HepG2 (cell line): ENCODE results near the gene TRIM4. TPM values are rescaled to one million over a fixed set of nuclear protein-coding genes. Genes with fewer than 3 reads are reported as not detected.

ENCODE experiments used
- ATAC-seq: fragments of 200-7000 bp; cut with Tn5 transposase; 3 replicates; pipeline ENCODE4 v1.9.1; 2020; ENCODE audit warnings: mild to moderate bottlenecking, moderate library complexity
- BruUV-seq: library from RNA; stranded (reverse); fragments of 400-500 nt; replicated peaks from 2 replicates; lab custom pipeline; 2021; lab: Mats Ljungman, UMichigan
- CTCF ChIA-PET: fragments of 300-600 bp; formaldehyde crosslinking; extraction: SDS; loops from one replicate; lab custom pipeline; 2021; ENCODE audit warnings: low total read pairs, inconsistent platforms, low intra/inter-chr PET ratio; lab: Yijun Ruan, JAX
- POLR2A ChIA-PET: fragments of 350-600 bp; sonication (Branson Sonifier 250); formaldehyde crosslinking; loops from one replicate; lab custom pipeline; 2020; ENCODE audit warnings: antibody characterized with exemption, inconsistent platforms; lab: Yijun Ruan, JAX
- DNase-seq: peaks from one replicate; pipeline ENCODE4 v3.0.0-alpha.2; 2015; ENCODE audit warnings: low spot score
- FAIRE-seq: peaks from 3 replicates; lab custom pipeline; 2011; peaks lifted over from hg19 to GRCh38; lab: Jason Lieb, UNC
- H2AFZ ChIP-seq: one replicate; pipeline ENCODE4 v1.6.1; 2011; ENCODE audit warnings: low read length, inconsistent platforms
- H3K27ac ChIP-seq: fragments of 300-600 bp; 3 replicates; pipeline ENCODE4 v1.8.0; 2011; ENCODE audit warnings: mixed run types, mild to moderate bottlenecking, mixed read lengths, low read length, inconsistent platforms; ENCODE audit not compliant: insufficient read depth; ENCODE audit errors: extremely low read length
- H3K27me3 ChIP-seq, 2 experiments: fragments of 200-600 bp in 1 of 2; 2 replicates in 1 of 2; 3 replicates in 1 of 2; pipeline versions ENCODE4 v1.6.0 to v1.8.0; 2011; ENCODE audit warnings: low read length in 2 of 2, mild to moderate bottlenecking in 2 of 2, moderate library complexity in 2 of 2, inconsistent platforms in 1 of 2; ENCODE audit not compliant: insufficient read depth in 2 of 2, control insufficient read depth in 1 of 2
- H3K36me3 ChIP-seq, 2 experiments: fragments of 200-600 bp in 1 of 2; replicated peaks in 1 of 2; 2 replicates in 1 of 2; 3 replicates in 1 of 2; pipeline versions ENCODE4 v1.5.1 to v1.8.0; 2011; ENCODE audit warnings: low read length in 2 of 2, inconsistent platforms in 1 of 2; ENCODE audit not compliant: insufficient read depth in 2 of 2, control insufficient read depth in 1 of 2
- H3K4me1 ChIP-seq: 2 replicates; pipeline ENCODE4 v1.5.1; 2012; ENCODE audit warnings: low read length, inconsistent platforms; ENCODE audit not compliant: insufficient read depth
- H3K4me2 ChIP-seq: 2 replicates; pipeline ENCODE4 v1.6.0; 2011; ENCODE audit warnings: low read depth, low read length, inconsistent platforms
- H3K4me3 ChIP-seq, 3 experiments: fragments of 200-600 bp in 1 of 3; sonication (generic), shearing (Covaris generic) in 1 of 3; replicated peaks in 1 of 3; 2 replicates each; pipeline ENCODE4 v1.5.1; 2011 to 2016; ENCODE audit warnings: low read length in 3 of 3, inconsistent platforms in 2 of 3, low read depth in 2 of 3, mild to moderate bottlenecking in 2 of 3, control low read depth in 1 of 3, mixed read lengths in 1 of 3; ENCODE audit not compliant: insufficient read depth in 1 of 3
- H3K79me2 ChIP-seq: one replicate; pipeline ENCODE4 v1.6.1; 2011; ENCODE audit warnings: low read length, inconsistent platforms; ENCODE audit not compliant: insufficient read depth
- H3K9ac ChIP-seq: 2 replicates; pipeline ENCODE4 v1.6.0; 2011; ENCODE audit warnings: mild to moderate bottlenecking, low read depth, low read length, inconsistent platforms; ENCODE audit not compliant: insufficient read depth
- H3K9me3 ChIP-seq: 2 replicates; pipeline ENCODE4 v1.5.1; 2012; ENCODE audit warnings: mild to moderate bottlenecking, low read length
- H4K20me1 ChIP-seq: 2 replicates; pipeline ENCODE4 v1.6.0; 2011; ENCODE audit warnings: inconsistent platforms, mild to moderate bottlenecking, low read length, moderate library complexity; ENCODE audit not compliant: insufficient read depth
- CTCF ChIP-seq: sonication (generic); formaldehyde crosslinking; IDR thresholded peaks from 2 replicates; pipeline ENCODE4 v1.5.0; 2020; ENCODE audit warnings: mild to moderate bottlenecking, missing genetic modification reagents, moderate library complexity
- PRDM15 ChIP-seq: sonication (generic); formaldehyde crosslinking; IDR thresholded peaks from 2 replicates; pipeline ENCODE4 v1.4.0; 2020; ENCODE audit warnings: missing genetic modification reagents
- STAG1 ChIP-seq: sonication (generic); formaldehyde crosslinking; IDR thresholded peaks from 2 replicates; pipeline ENCODE4 v1.4.0; 2020; ENCODE audit warnings: missing genetic modification reagents
- ZBTB33 ChIP-seq: sonication (generic); formaldehyde crosslinking; IDR thresholded peaks from 2 replicates; pipeline ENCODE4 v1.4.0; 2020; ENCODE audit warnings: missing genetic modification reagents
- ZNF121 ChIP-seq: sonication (generic); formaldehyde crosslinking; IDR thresholded peaks from 2 replicates; pipeline ENCODE4 v1.5.0; 2020; ENCODE audit warnings: mild to moderate bottlenecking, missing genetic modification reagents
- ZNF639 ChIP-seq: conservative IDR thresholded peaks from 2 replicates; pipeline ENCODE4 v1.6.1; 2018; ENCODE audit warnings: missing genetic modification reagents
- WGBS: methylation state at CpG from one replicate; pipeline ENCODE4 v1.1.6; 2017; ENCODE audit warnings: low lambda C conversion rate; 5-methylcytosine and 5-hydroxymethylcytosine counted together
- in situ Hi-C: cut with HindIII; loops from 2 replicates; pipeline ENCODE4 v1.10.0; 2017; ENCODE audit warnings: low pct_unique_long_range_greater_than_20kb; ENCODE audit not compliant: extremely low pct_ligation_motif_present
- intact Hi-C: fragments of 100-400 bp; cut with micrococcal nuclease; formaldehyde crosslinking; loops from one replicate; pipeline ENCODE4 v1.10.0; 2022; ENCODE audit not compliant: unreplicated experiment
- polyA plus RNA-seq, 8 experiments: library from polyadenylated mRNA; depleted of rRNA in 3 of 8; stranded (reverse) in 7 of 8; unstranded in 1 of 8; fragments of >200 nt; fragmentation: Illumina TruSeq in 4 of 8; extraction: Trizol in 4 of 8; gene quantifications; 2 replicates each; pipeline versions ENCODE4 v1.2.1 to v1.2.3, GENCODE V29; 2011 to 2016; ENCODE audit warnings: low read depth in 4 of 8, missing spikeins in 1 of 8, mixed read lengths in 1 of 8; ENCODE audit not compliant: insufficient read depth in 1 of 8
- total RNA-seq, 5 experiments: library from RNA; depleted of rRNA; stranded (reverse); fragments of >200 nt; fragmentation: Illumina TruSeq; extraction: Trizol; gene quantifications; 2 replicates each; pipeline ENCODE4 v1.2.3, GENCODE V29; 2016; ENCODE audit warnings: low read depth in 1 of 5

The TRIM4 gene
- total and polyA plus RNA-seq, 2 of the 13 experiments (the other 11 are each of a cell fraction or from before 2014, with no cell fraction given) = 17.6 to 21.7 TPM

GRCh38 chr7:99876933-99877332, 42.4 kb downstream of the TRIM4 start, which contains the start of gene OR2AE1 (continued):
- no peak for TF ChIP-seq ZNF639
- no peak for TF ChIP-seq PRDM15 (CRISPR knock-in tag)

GRCh38 chr7:99876491-99876890, 42.8 kb downstream of the TRIM4 start:
- in situ Hi-C loops = no loop called here
- H2AFZ ChIP-seq = no peak overlapping the region
- DNase-seq (no peak), ATAC-seq (no peak), FAIRE-seq (no peak)
- POLR2A ChIA-PET = interaction anchor here (2.3 kb wide), 1 partner anchor 16 kb away, joined by 9 read pairs; no protein-coding TSS in a partner anchor
- no peaks in the 10 kb centered on the region for H3K4me1 ChIP-seq
- intact Hi-C loops = no loop called here
- H3K27me3 ChIP-seq = no peaks in the 10 kb centered on the region
- no peak overlapping the region for H3K4me3 ChIP-seq
- no peak for TF ChIP-seq ZNF121
- TF ChIP-seq STAG1 (CRISPR knock-in tag) = peak; percentile 40; the same call in 1 of the 2 replicates
- TF ChIP-seq CTCF = peak; percentile 34
- peak; percentile 88 for TF ChIP-seq ZBTB33 (CRISPR knock-in tag)
- H3K79me2 ChIP-seq = no peaks in the 10 kb centered on the region
- no peak overlapping the region for H3K27ac ChIP-seq
- no peaks in the 10 kb centered on the region for H4K20me1 ChIP-seq
- H3K4me2 ChIP-seq = no peak overlapping the region
- no peak overlapping the region for H3K9ac ChIP-seq
- 93% methylated on average over 5 of the region's 5 CpGs for WGBS
- no peaks in the 10 kb centered on the region for H3K36me3 ChIP-seq
- CTCF ChIA-PET = no interaction called here
- H3K9me3 ChIP-seq = no peaks in the 10 kb centered on the region
- BruUV-seq = no TSS peak
